ENCODE measurements around the gene GPANK1. TPM values are rescaled to one million over a fixed set of nuclear protein-coding genes. Genes with fewer than 3 reads are reported as not detected.

GPANK1 gene
- total RNA-seq, 2 donors from 2014 or later: 19.7 to 28.1 TPM

DNA sequence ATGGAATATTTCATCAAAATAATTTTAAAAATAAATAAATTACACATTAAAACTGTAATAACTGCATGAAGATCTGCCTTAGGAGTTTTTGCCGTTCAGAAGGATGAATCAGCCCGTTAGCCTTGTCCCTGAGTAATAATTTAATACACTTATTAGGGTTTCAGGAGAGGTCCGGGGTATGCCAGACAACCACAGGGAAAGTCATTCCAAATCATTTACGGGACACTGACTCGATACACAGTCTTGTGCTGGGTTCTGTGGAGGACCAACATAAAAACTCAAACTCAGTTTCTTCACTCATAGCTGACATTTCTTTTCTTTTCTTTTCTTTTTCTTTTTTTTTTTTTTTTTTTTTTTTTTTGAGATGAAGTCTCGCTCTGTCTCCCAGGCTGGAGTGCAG, 41.1 kb upstream of the GPANK1 start:
- H3K27me3 ChIP-seq (replicated peaks; ENCODE audit: insufficient read depth): no peaks in the 10 kb centered on the region
- no peak overlapping the region for H3K4me3 ChIP-seq
- no peaks in the 10 kb centered on the region for H3K9me3 ChIP-seq
- TF ChIP-seq POLR2A (IDR thresholded peaks at IDR 0.05) (no peak), POLR2AphosphoS5 (IDR thresholded peaks at IDR 0.05) (no peak)
- TF ChIP-seq, protein P1, sequence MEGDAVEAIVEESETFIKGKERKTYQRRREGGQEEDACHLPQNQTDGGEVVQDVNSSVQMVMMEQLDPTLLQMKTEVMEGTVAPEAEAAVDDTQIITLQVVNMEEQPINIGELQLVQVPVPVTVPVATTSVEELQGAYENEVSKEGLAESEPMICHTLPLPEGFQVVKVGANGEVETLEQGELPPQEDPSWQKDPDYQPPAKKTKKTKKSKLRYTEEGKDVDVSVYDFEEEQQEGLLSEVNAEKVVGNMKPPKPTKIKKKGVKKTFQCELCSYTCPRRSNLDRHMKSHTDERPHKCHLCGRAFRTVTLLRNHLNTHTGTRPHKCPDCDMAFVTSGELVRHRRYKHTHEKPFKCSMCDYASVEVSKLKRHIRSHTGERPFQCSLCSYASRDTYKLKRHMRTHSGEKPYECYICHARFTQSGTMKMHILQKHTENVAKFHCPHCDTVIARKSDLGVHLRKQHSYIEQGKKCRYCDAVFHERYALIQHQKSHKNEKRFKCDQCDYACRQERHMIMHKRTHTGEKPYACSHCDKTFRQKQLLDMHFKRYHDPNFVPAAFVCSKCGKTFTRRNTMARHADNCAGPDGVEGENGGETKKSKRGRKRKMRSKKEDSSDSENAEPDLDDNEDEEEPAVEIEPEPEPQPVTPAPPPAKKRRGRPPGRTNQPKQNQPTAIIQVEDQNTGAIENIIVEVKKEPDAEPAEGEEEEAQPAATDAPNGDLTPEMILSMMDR (IDR thresholded peaks at IDR 0.05): no peak
- no peak overlapping the region for H3K27ac ChIP-seq
- DNase-seq (ENCODE audit: low spot score): no peak
- H3K36me3 ChIP-seq: no peaks in the 10 kb centered on the region
- WGBS: 86% methylated on average over 6 of the region's 6 CpGs
- intact Hi-C loops (cut with DNase I): no loop called here
- H3K4me1 ChIP-seq (replicated peaks): peaks cover 3% of the 10 kb centered on the region

DNA sequence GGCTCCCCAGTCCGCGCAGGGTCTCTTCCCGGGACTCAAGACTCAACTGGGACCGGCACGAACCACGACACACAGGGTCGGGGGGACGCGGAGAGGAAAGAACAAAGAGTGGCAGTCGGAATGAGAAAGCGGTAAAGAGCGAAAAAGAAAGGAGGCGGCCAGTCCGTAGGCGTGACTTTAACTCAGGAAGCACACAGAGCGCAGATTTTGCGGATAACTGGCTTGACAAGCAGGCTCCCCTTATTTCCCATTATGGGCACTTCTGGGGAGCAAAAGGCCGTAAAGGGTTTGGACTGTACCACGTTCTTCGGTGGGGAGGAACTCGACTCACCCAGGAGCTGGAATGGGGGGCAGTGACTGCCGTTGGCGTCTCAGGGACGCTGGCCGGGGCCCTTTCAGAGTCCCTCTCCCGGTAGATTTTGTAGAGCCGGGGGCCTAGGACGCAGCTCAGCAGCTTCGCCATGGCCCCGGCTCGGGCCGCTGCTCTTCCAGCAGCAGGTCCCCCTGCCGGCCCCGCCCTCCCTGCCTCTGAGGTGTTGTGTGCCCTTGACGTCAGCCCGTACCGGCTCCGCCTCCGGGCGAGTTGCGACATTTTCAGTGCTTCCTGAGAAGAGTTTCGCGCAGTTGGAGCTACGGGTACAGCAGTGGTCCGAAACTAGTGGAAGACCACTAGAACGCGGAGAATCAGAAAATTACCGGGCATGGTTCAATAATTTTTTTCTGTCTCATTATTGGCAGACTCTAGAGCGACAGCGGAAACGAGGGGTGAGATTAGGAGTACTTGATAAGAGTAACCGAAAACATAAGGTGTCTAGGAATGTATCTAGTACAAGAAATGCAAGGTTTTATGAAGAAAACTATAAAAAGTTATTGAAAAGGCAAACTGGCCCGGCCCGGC, 38.3 kb upstream of the GPANK1 start, which contains the start of gene ABHD16A:
TSS of gene ABHD16A (minus strand) at position 506 of the 898 bp plus-strand sequence. CDS start at position 463, 43 bp downstream.
- H3K27ac ChIP-seq: peak within 1 kb of the TSS; percentile 97 to 98
- H3K4me3 ChIP-seq: peak within 1 kb of the TSS; percentile 70 to 72
- DNase-seq (ENCODE audit: low spot score): peak; percentile 99
- H3K36me3 ChIP-seq: no peaks in the 10 kb centered on the region
- no peaks in the 10 kb centered on the region for H3K9me3 ChIP-seq
- TF ChIP-seq POLR2A (IDR thresholded peaks at IDR 0.05) (peak; percentile 99), POLR2AphosphoS5 (IDR thresholded peaks at IDR 0.05) (peak; percentile 100)
- TF ChIP-seq, protein P1 (IDR thresholded peaks at IDR 0.05): peak in 2 of 4 experiments; percentile 40 to 67
- H3K4me1 ChIP-seq (replicated peaks): peaks cover 3% of the 10 kb centered on the region
- WGBS: under 1% methylated on average over 54 of the region's 54 CpGs
- intact Hi-C loops (cut with DNase I): loop anchor here (2.0 kb wide), 1 partner anchor 26 kb away; the partner anchor contains the start of gene DDAH2
- H3K27me3 ChIP-seq (replicated peaks; ENCODE audit: insufficient read depth): no peaks in the 10 kb centered on the region

DNA sequence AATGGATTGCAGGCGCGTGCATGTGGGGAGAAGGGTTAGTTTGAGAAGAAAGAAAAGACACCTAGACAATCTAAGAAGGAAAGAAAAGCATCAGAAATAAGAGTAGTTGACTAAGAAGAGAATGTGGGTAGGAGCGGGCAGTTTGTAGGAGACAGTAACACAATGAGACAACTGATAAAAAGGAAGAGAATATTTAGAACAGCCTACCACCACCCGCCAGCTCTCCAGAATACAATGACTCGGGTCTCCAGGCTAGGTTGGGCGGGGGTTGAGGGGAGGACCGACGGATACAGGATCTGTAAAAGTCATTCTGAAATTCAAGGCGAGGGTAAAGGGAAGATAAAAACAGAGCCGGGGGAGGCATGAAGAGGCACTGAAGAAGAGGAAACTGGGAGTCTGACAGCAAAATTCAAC, 37.6 kb upstream of the GPANK1 start:
- Histone ChIP-seq H3K36me3 (no peaks in the 10 kb centered on the region), H3K27ac (peak overlapping the region; percentile 97 to 98), H3K9me3 (no peaks in the 10 kb centered on the region), H3K27me3 (replicated peaks; ENCODE audit: insufficient read depth) (no peaks in the 10 kb centered on the region), H3K4me3 (peak overlapping the region; percentile 70 to 72), H3K4me1 (replicated peaks) (peaks cover 3% of the 10 kb centered on the region)
- TF ChIP-seq, protein P1 (IDR thresholded peaks at IDR 0.05): no peak
- TF ChIP-seq POLR2A (IDR thresholded peaks at IDR 0.05) (no peak), POLR2AphosphoS5 (IDR thresholded peaks at IDR 0.05) (no peak)
- intact Hi-C loops (cut with DNase I): loop anchor here (2.0 kb wide), 1 partner anchor 26 kb away; the partner anchor contains the start of gene DDAH2
- under 1% methylated on average over 10 of the region's 10 CpGs for WGBS
- no peak for DNase-seq (ENCODE audit: low spot score)

DNA sequence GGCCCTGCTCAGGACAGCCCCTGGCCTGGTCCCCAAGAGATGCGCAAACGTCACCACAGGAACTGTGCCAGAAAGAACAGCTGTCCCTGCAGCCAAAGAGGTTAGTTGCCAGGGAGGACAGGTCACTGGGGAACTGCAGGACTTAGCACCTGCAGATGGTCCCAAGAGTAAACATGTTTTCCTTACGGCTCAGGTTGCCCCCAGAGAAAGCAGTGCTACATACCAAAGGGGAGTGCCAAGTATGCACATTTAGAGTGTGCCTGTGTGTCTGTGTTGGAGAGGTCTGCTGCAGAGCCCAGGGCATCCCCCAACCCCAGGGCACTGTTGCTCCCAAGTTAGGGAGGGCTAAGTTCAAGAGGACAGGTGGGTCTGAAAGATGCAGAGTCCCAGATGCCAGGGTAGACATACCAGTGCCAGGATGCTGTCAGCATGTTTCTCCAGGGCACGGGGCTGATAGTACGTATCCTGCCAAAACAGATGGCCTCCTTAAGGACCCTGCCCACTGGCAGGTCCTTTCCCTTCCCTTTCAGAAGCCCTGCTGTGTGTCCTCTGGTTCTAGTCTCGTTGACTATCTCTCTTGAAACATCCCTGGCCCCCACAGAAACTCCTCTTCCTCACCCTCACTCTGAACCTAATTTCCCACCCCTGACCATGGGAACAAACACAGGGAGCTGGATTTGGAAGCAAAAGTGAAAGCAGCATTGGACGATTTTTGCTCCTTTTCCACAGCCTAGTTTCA, 37.0 kb upstream of the GPANK1 start:
- DNase-seq (ENCODE audit: low spot score): no peak
- Histone ChIP-seq H3K4me3 (peak overlapping the region; percentile 70 to 72), H3K9me3 (no peaks in the 10 kb centered on the region), H3K27me3 (replicated peaks; ENCODE audit: insufficient read depth) (no peaks in the 10 kb centered on the region), H3K36me3 (no peaks in the 10 kb centered on the region), H3K4me1 (replicated peaks) (peaks cover 3% of the 10 kb centered on the region), H3K27ac (peak overlapping the region; percentile 97 to 98)
- TF ChIP-seq, protein P1 (IDR thresholded peaks at IDR 0.05): no peak
- peak; percentile 5 for TF ChIP-seq POLR2AphosphoS5 (IDR thresholded peaks at IDR 0.05)
- 24% methylated on average over 7 of the region's 7 CpGs for WGBS
- intact Hi-C loops (cut with DNase I): loop anchor here (2.0 kb wide), 1 partner anchor 27 kb away; the partner anchor contains the start of gene DDAH2

All from prostate gland (tissue), 2 donors.